ENCODE data around the gene DCLK3.

The DCLK3 gene

GRCh38 chr3:36663666-36664291, 100.6 kb downstream of the DCLK3 start:
- no peaks in the 10 kb centered on the region for H3K79me2 ChIP-seq (ENCODE audit: insufficient read depth, low read length)
- no peaks in the 10 kb centered on the region for H4K20me1 ChIP-seq (ENCODE audit: insufficient read depth, low read length)
- H3K27me3 ChIP-seq (ENCODE audit: insufficient read depth, low read length) = no peaks in the 10 kb centered on the region
- H3K9me3 ChIP-seq (ENCODE audit: low read length) = no peaks in the 10 kb centered on the region
- no peak overlapping the region for H3K4me3 ChIP-seq (ENCODE audit: low read depth, low read length, poor library complexity, severe bottlenecking)
- no peaks in the 10 kb centered on the region for H3K36me3 ChIP-seq (ENCODE audit: insufficient read depth, low read length)
- H3K27ac ChIP-seq (ENCODE audit: low read depth, low read length, poor library complexity, severe bottlenecking) = no peak overlapping the region
- no peaks in the 10 kb centered on the region for H3K4me1 ChIP-seq (ENCODE audit: insufficient read depth, low read length, severe bottlenecking)
- no peak overlapping the region for H2AFZ ChIP-seq (ENCODE audit: low read length)
- no peaks in the 10 kb centered on the region for H3K9me2 ChIP-seq (ENCODE audit: low read depth, low read length)
- H3F3A ChIP-seq (ENCODE audit: insufficient read depth, low read length) = no peaks in the 10 kb centered on the region
- TF ChIP-seq EZH2 (IDR thresholded peaks at IDR 0.05; ENCODE audit: borderline replicate concordance, low read length) = no peak
- TF ChIP-seq CTCF (IDR thresholded peaks at IDR 0.05; ENCODE audit: low read length) = no peak
- H3K9ac ChIP-seq (ENCODE audit: low read length) = no peak overlapping the region
- H3K4me2 ChIP-seq (ENCODE audit: low read length) = no peak overlapping the region

GRCh38 chr3:36662626-36663025, 101.7 kb downstream of the DCLK3 start:
- Histone ChIP-seq H3K4me2 (ENCODE audit: low read length) (no peak overlapping the region), H3K9me3 (ENCODE audit: low read length) (no peaks in the 10 kb centered on the region), H3K4me1 (ENCODE audit: insufficient read depth, low read length, severe bottlenecking) (no peaks in the 10 kb centered on the region), H3F3A (ENCODE audit: insufficient read depth, low read length) (no peaks in the 10 kb centered on the region), H4K20me1 (ENCODE audit: insufficient read depth, low read length) (no peaks in the 10 kb centered on the region), H3K36me3 (ENCODE audit: insufficient read depth, low read length) (no peaks in the 10 kb centered on the region), H3K9ac (ENCODE audit: low read length) (no peak overlapping the region), H3K79me2 (ENCODE audit: insufficient read depth, low read length) (no peaks in the 10 kb centered on the region), H3K4me3 (ENCODE audit: low read depth, low read length, poor library complexity, severe bottlenecking) (no peak overlapping the region), H2AFZ (ENCODE audit: low read length) (no peak overlapping the region), H3K9me2 (ENCODE audit: low read depth, low read length) (no peaks in the 10 kb centered on the region), H3K27ac (ENCODE audit: low read depth, low read length, poor library complexity, severe bottlenecking) (no peak overlapping the region), H3K27me3 (ENCODE audit: insufficient read depth, low read length) (no peaks in the 10 kb centered on the region)
- TF ChIP-seq CTCF (IDR thresholded peaks at IDR 0.05; ENCODE audit: low read length) (no peak), EZH2 (IDR thresholded peaks at IDR 0.05; ENCODE audit: borderline replicate concordance, low read length) (no peak)

Data from OCI-LY1 (cell line).